ENCODE results near the gene CCDC83. TPM values are rescaled to one million over a fixed set of nuclear protein-coding genes. Genes with fewer than 3 reads are reported as not detected.

CCDC83 gene
- total and polyA plus RNA-seq, 9 of the 15 experiments (the other 6 are each of a cell fraction or from before 2014, with no cell fraction given), result not detected

GRCh38 chr11:85951049-85951405 lies 95.8 kb downstream of the CCDC83 start (continued):
- TF ChIP-seq ZNF655 (CRISPR knock-in tag; IDR thresholded peaks at IDR 0.05), result no peak
- no peak for TF ChIP-seq PURB (CRISPR knock-in tag; IDR thresholded peaks at IDR 0.05; ENCODE audit: low read depth)
- TF ChIP-seq POLR2A (conservative IDR thresholded peaks at IDR 0.05), result peak; percentile 24; the same call in 1 of the 2 replicates
- no peak for TF ChIP-seq ZNF408 (CRISPR knock-in tag; IDR thresholded peaks at IDR 0.05; ENCODE audit: low read depth)
- no peak for TF ChIP-seq MYBL2 (IDR thresholded peaks at IDR 0.05; ENCODE audit: low read depth)
- no peak for TF ChIP-seq MYBL2 (CRISPR knock-in tag; IDR thresholded peaks at IDR 0.05; ENCODE audit: borderline replicate concordance)
- no peak for TF ChIP-seq CHD7 (IDR thresholded peaks at IDR 0.05; ENCODE audit: low read depth, low read length)
- no peak for TF ChIP-seq CREB1 (IDR thresholded peaks at IDR 0.05)
- TF ChIP-seq CREB1 (CRISPR knock-in tag; IDR thresholded peaks at IDR 0.05), result no peak
- no peak for TF ChIP-seq ZMIZ1 (IDR thresholded peaks at IDR 0.05; ENCODE audit: low read depth in 2 of 2, low read length in 2 of 2)
- peak; percentile 40; the same call in 1 of the 2 replicates for TF ChIP-seq POLR2H (tag; IDR thresholded peaks at IDR 0.05; ENCODE audit: low read depth)
- TF ChIP-seq SPI1 (IDR thresholded peaks at IDR 0.05; ENCODE audit: borderline replicate concordance, low read depth, low read length), result no peak
- TF ChIP-seq POLR2G (IDR thresholded peaks at IDR 0.05; ENCODE audit: low read depth, low read length), result peak; percentile 56

Data from K562 (cell line).